HG03025 (cell line): ENCODE data around the gene TRIM52.
"Not testable (repeated sequence)": the region's sequence is repeated elsewhere in the genome, so short reads cannot be mapped to it uniquely, and the experiment has no call there.

Experiments used
- ATAC-seq: cut with Tn5 transposase; IDR thresholded peaks from one replicate; pipeline ENCODE4 v1.9.1; 2021; ENCODE audit warnings: mild to moderate bottlenecking, moderate library complexity; ENCODE audit not compliant: unreplicated experiment, low FRiP score

TRIM52 gene

DNA sequence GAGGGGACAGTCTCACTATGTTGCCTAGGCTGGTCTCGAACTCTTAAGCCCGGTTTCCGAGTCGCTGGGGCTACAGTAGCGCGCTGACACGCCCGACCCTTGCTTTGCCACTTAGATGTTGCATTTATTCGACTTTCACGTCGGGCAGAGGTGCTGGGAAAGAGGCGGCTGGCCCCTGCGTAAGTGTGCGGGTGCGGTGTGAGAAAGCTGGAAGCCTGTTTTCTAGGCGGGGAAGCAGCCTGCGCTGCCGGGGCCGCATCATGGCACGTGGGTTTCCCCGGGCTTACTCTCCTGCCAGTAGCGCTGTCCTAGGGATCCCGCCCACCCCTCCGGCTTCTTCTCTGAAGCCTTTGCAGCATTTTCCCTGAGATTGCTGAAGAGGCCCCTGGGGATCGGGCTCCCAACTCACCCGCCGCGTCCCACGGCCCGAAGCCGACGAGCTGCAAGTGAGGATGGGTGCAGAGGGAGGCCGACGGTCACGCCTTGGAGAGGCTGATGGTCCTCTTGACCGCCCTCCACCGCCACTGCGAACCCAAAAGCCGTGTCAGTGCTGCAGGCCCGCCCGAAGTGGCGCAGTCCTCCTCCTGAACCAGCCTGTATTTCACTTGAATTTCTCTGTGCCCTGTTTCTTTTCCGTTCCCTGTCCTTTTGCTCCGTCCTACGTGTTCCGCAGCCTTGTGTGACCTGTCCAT lies 43.7 kb downstream of the TRIM52 start:
- ATAC-seq, result peak; percentile 28

DNA sequence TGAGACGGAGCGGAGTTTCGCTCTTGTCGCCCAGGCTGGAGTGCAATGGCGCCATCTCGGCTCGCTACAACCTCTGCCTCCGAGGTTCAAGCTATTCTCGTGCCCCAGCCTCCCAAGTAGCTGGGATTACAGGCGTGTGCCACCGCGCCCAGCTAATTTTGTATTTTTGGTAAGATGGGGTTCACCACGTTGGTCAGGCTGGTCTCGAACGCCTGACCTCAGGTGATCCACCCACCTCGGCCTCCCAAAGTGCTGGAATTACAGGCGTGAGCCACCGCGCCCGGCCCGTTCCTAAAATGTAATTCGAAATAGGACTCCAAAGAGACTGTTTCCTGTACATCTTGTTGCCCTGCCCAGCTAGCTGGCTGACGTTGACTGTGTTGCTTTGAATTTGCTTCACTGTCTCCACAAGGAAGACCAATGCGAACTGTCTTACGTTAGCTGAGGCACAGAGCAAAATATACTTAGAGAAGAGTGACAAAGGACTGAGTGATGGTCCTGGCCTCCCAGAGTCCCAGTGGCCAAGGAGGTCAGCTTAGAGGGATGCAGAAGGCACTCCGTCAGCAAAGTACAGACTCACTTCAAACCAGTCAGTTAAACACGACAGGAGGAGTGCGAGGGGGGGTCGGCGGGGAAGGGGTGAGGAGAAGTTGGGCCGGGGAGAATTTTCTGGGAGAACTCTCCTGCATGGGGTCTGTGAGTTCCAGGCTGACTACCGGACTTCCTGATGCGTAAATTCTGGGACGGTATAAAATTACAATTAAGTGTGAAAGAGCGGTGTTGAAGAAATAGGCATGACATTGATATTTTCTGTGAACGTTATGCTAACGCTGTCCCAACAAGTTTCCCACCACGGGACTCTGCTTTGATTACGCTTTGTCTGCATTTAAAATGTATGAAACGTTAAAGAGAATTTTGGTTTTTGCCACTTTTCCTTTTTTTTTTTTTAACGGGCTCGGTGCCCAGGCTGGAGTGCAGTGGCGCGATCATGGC lies 44.6 kb downstream of the TRIM52 start:
- ATAC-seq, result no peak

DNA sequence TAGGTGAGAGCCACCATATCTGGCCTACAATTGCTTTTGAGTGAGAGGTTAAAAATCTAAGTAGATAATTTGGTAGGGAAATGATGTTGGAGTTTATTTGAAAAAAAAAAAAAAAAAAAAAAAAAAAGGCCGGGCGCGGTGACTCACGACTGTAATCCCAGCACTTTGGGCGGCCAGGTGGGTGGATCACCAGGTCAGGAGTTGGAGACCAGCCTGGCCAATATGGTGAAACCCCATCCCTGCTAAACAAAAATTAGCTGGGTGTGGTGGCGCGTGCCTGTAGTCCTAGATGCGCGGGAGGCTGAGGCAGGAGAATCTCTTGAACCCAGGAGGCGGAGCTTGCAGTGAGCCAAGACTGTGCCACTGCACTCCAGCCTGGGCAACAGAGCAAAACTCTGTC lies 46.7 kb downstream of the TRIM52 start:
- ATAC-seq, result not testable (repeated sequence)

DNA sequence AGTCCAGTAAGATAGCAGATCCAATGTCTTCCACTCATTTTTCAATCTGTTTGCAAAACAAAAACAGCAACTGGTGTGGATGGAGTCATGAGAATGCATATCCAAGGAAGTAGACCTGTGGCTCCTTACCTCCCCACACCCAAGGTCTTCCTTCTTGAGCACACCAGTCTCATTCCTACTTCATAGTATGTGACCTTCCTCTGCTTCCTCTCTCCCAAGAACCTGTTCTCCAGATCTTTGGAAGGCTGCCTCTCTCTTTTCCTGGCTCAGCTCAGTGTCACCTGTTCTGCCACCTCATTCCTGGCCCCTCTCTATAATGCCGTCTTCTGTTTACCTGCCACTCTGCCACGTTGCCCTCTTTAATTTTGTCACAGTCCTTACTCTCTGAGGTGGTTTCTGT lies 48.0 kb downstream of the TRIM52 start:
- ATAC-seq, result no peak

DNA sequence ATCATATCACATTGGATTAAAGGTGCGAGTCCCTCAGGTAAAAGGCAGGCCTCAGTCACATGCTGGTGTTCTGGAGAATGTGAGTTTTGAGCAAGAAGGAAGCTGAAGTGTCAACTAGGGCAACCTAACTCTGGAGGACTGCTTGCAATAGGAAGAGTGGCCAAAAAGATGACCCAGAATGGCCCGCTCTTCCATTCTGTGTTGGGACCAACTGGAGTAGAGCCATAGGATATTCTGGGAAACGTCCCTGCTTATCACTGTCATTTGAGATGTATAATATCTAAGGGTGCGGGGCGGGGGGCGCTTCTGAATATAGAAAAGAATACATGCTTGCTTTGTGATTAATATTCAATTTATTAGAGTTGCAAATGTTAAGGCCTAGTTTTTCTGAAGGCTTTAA lies 48.9 kb downstream of the TRIM52 start:
- no peak for ATAC-seq

DNA sequence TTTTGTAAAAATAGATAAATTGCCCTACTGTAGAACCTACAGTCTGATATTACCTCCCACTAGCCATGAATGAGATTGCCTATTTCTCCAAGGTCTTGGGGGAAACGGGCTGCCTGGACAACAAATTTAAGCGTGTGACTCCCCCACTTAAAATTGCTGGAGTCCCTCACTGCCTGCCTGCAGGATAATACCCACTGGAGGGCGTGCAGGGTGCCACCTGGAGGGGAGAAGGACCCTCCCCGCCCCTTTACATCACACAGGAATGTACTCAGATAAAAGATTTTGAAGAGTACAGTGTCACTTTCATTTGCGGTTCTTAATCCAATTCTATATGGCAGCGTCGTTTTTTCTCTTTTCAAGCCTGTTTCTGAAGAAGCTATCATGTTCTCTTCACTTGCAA lies 49.7 kb downstream of the TRIM52 start:
- ATAC-seq, result no peak

DNA sequence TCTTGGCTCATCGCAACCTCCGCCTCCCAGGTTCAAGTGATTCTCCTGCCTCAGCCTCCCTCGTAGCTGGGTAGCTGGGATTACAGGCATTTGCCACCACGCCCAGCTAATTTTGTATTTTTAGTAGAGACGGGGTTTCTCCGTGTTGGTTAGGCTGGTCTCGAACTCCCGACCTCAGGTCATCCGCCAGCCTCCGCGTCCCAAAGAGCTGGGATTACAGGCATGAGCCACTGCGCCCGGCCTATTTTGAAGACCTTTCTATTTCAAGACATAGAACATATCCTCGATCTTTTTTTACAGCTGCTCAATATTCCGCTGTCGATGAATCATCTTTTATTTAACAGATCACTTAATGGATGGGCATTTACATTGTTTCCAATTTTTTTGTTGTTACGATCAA lies 50.2 kb downstream of the TRIM52 start:
- ATAC-seq, result not testable (repeated sequence)

DNA sequence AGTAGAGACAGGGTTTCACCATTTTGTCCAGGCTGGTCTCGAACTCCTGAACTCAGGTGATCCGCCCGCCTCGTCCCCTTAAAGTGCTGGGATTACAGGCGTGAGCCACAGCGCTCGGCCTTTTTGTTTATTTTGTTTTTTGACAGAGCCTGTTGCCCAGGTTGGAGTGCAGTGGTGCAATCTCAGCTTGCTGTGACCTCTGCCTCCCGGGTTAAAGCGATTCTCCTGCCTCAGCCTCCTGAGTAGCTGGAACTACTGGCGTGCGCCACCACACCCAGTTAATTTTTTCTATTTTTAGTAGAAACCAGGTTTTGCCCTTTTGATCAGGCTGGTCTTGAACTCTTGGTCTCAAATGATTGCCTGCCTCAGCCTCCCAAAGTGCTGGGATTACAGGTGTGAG lies 50.8 kb downstream of the TRIM52 start:
- ATAC-seq, result not testable (repeated sequence)

DNA sequence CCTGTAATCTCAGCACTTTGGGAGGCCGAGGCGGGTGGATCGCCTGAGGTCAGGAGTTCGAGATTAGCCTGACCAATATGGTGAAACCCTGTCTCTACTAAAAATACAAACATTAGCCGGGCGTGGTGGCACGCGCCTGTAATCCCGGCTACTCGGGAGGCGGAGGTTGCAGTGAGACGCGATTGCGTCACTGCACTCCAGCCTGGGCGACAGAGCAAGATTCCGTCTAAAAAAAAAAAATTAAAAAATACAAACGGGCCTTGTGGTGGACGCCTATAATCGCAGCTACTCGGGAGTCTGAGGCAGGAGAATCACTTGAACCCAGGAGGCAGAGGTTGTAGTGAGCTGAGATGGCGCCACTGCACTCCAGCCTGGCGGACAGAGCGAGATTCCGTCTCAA lies 51.9 kb downstream of the TRIM52 start:
- ATAC-seq, result not testable (repeated sequence)

DNA sequence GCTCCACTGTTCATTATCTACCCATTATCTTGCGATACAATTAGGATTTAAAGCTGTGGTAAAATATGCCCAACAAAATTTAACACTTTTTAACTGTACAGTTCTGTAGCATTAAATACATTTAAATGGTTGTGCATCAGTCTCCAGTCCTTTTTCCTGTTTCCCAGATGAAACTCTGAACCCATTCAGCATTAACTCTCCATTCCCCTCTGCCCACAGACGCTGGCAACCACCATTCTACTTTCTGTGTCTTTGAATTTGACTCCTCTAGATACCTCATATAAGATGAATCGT lies 53.0 kb downstream of the TRIM52 start:
- no peak for ATAC-seq

DNA sequence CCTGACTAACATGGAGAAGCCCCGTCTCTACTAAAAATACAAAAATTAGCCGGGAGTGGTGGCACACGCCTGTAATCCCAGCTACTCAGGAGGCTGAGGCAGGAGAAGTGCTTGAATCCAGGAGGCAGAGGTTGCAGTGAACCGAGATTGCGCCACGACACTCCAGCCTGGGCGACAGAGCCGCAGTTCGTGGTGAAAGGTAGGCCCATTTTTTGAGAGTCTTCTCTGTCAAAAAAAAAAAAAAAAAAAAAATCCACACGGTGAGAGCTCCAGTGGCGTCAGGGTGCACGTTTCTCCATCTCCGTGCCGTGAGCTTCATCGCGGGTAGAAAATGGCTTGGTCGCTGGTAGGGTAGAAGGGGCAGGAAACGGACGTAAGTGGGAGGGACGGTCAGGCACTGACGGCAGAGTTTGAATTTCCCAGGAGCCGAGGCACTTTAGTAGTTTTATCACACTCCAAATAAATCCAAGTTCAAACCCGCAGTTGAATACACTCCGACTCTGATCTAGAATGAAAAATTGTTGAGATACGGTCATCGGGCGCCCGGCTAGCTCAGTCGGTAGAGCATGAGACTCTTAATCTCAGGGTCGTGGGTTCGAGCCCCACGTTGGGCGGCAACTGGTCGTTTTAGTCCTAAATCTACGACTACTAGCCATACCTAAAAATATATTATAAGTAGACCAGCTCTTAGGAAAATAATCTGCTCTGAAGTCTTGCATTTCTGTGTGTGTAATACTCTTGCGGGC lies 53.6 kb downstream of the TRIM52 start:
- no peak for ATAC-seq

DNA sequence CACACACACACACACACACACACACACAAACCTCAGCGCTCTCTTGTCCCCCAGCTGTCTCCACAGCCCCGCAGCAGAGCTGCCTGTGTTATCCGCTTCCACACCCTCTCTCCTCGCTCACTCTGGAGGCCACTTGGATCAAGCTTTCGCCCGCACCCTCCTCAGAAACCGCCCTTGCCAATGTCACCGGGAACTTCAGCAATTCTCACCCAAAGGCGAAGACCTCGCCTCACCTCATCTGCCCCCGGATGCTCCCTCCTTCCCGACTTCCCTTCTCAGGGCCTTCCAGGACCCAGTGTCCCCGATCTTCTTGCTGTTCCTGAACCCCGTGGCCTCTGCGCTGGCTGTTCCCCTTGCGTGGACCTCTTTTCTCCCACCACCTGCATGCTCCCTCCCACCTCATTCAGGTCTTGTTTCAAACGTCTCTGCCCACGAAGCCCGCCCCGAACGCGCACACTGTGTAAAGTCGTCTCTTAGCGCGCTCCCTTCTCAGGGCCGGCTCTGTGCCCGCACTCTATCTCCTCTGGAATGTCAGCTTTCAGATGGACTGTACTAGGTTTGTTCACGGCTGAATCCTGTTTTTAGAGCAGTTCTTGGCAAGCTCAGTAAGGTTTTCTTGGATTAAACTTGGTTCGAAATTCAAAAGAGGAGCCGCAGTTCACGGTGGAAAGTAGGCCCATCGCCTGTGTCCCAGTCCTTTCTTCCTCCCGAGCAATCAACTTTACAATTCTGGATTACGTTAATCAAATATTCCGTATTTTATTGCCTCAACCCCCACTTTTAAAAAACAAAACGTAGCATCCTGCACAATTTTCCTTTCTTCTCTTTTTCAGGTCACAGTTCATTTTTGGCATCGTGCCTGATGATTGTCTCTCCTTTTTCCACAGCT lies 54.9 kb downstream of the TRIM52 start:
- no peak for ATAC-seq
